EL (cell line): Measurements from ENCODE around the gene CNP.

Source experiments
- DNase-seq: peaks from one replicate; pipeline ENCODE4 v3.0.0-alpha.2; 2016

Gene CNP

GRCh38 chr17:41973408-41973811, 6.8 kb downstream of the CNP start:
- no peak for DNase-seq

DNA sequence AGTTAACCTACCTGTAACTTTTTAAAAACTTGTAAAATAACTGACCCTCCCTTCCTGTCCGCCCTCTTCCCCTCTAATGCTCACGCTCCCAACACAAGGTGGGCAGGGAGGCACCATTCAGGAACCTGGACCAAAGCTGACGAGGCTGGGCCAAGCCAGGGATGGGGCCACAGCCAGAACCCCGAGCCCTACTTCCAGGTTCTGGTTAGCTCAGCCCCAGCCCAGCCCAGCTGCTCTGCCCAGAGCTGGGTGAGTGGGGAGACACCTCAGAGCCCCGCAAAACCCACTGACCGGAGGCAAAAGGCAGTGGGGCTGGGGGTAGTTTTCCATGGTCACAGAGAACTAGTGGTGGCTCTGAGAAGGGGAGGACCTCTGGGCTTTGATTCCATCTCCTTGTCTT, 7.4 kb downstream of the CNP start:
- DNase-seq, result no peak

DNA sequence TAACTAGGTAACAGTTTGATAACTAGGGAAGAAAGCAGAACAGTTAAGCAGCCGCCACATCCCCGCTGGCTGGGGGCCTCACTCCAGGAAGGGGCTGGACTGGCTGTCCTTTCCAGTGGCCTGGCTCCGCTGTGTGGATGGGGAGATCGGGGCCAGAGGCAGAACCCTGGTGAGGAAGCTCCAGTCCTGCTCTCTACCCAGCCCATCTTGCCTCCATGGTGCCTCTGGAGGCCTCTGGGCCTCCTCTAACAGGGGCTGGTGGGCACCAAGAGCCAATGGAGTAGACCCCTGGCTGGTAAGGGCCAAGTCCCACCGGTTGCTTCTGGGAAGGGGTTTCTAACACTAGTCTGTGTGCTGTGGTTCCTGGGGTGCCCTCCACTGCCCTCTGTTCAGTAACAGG, 8.1 kb downstream of the CNP start:
- DNase-seq, result no peak

DNA sequence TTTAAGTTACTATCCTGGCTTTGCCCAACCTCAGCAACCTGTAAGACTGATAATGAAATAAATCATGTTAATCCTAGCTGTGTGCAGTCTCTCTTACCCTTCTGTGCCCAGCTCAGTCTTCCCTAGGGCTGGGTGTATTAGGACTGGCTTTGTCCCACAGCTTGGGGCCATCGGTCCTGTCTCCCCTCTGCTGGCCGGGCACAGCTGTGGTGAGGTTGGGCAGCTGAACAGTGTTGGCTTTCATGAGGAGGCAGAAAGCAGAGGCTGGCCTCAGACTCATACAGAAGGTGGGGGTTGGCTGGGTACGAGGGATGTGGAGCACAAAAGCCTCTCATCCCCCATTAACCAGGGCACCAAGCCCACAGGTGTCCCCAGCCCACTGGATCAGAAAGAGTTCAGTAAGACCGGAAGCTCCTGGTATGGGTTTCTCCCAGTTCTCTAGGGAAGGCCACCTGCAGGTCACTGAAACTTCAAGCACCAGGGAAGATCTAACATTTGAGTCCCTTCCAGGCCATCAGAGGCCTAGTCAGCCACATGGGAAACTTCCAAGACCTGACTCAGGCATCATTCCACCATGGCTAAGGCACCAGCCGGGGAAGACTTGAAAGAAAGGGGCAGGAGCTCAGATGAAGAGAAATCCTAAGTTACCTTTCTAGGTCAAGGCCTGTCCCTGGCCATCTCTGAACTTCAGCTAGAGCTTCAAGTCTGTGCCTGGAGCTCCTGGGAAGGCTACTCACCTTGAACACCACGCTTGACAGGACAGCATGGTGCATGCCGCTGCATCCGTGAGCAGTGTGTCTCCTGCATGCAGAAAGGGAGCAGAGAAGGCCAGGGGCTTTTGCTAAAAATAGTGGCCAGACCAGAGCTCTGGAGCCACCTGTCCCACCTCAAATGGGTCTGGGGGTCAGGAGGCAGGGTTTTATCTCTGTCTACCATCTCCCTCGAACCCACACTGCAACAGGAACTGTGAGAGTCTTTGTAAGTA, 8.8 kb downstream of the CNP start:
- peak; percentile 37 for DNase-seq

GRCh38 chr17:41976142-41976768, 9.7 kb downstream of the CNP start:
- DNase-seq, result no peak

- DNase-seq, result no peak
These were observed 11.4 kb downstream of the CNP start for GRCh38 chr17:41977991-41978390.

- no peak for DNase-seq
These were observed 15.6 kb downstream of the CNP start for GRCh38 chr17:41982026-41982760.

DNA sequence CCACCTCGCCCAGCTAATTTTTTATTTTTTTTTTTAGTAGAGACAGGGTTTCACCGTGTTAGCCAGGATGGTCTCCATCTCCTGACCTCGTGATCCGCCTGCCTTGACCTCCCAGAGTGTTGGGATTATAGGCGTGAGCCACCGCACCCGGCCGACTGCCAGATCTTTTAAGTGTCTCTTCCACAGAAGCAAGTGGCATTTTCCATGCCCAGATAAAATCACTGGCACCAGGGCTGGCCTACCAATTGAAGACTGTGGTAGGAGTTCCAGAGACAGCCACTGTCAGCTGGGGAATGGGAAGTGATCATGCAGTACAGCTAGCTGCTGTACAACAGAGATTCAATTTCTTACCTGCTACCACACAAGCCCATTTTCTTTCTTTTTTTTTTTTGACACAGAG, 17.9 kb downstream of the CNP start:
- DNase-seq, result no peak

DNA sequence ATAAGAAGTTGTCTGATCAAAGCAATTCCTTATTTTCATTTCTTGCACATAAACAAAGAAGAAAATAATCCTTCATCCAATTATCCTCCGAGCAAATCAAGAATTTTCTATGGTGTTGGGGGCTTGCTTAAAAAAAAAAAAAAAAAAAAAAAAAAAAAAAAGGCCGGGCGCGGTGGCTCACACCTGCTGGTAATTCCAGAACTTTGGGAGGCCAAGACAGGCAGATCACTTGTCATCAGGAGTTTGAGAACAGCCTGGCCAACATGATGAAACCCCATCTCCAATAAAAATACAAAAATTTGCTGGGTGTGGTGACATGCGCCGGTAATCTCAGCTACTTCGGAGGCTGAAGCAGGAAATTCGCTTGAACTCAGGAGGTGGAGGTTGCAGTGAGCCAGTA, 19.3 kb downstream of the CNP start:
- DNase-seq, result no peak

DNA sequence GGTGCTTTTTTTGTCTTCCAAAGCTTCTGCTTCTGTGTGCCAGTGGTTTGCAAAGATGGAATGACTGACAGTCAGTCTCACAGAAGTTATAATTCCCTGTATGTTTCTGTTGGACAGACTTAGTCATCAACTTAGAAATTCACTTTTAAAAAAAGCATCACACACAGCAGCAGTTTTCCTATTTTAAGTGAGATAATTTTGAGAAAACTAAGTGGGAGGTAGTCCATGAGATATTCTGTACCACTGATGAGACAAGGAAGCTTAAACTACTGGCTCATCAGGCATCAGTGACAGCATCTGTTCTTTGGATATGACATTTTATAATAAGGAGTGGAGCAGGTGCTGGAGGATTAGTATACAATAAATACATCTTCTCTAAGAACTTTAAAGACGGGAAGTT, 20.0 kb downstream of the CNP start:
- no peak for DNase-seq

- DNase-seq, result no peak
These were observed 21.0 kb downstream of the CNP start for GRCh38 chr17:41987642-41988041.

GRCh38 chr17:41988418-41988817, 21.8 kb downstream of the CNP start:
- no peak for DNase-seq

- no peak for DNase-seq
These were observed 23.3 kb downstream of the CNP start for GRCh38 chr17:41989702-41990419.

DNA sequence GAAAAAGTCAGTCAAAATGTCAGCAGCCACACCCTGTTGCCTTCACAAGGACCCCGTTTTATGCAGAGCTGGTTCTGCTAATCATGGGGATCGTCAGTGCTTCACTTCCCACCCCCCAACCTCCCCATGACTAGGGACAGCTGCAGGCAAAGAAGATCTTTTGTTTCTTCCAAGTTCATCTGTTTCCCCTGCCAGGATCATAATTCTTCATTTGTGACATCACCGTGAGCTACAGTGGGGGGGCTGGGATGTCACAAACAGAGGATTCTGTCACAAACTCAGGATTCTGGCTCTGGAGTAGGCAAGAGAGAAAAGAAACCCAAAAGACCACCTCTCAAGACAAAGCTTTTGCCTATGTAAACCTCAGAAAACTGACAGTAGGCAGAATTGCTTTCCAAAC, 26.0 kb downstream of the CNP start:
- no peak for DNase-seq

DNA sequence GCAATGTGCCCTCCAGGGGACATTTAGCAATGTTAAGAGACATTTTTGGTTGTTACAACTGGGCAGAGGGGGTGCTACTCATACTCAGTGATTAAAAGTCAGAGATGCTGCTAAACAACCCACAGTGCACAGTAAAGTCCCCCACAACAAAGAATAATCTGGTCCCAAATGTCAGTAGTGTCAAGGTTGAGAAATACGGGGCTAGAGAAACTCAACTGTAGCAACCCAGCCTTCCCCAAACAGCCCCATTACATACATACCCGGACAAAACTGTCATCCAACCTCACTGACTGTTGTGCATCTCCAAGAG, 30.2 kb downstream of the CNP start:
- DNase-seq, result no peak

- DNase-seq, result no peak
These were observed 31.9 kb downstream of the CNP start for GRCh38 chr17:41998497-41998896.

- DNase-seq, result no peak
These were observed 34.0 kb downstream of the CNP start for GRCh38 chr17:42000413-42001133.

DNA sequence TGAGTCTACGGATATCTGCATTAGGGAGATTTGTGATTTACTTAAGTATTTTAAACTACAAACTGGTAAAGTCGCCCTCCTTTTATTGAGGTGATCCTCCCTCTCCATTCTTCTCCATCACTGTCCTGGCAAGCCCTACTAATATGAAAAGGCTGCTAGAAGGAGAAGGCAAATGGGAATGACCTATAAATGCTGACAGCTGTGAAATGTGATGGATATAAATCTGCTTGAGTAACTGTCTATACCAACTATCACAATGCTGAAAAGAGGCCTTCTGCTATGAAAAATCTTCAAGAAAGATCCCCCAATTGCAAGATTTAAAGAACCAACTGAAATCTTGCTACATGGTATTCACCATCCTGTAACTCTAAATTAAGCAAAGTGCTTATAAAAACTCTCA, 35.1 kb downstream of the CNP start:
- DNase-seq, result no peak

DNA sequence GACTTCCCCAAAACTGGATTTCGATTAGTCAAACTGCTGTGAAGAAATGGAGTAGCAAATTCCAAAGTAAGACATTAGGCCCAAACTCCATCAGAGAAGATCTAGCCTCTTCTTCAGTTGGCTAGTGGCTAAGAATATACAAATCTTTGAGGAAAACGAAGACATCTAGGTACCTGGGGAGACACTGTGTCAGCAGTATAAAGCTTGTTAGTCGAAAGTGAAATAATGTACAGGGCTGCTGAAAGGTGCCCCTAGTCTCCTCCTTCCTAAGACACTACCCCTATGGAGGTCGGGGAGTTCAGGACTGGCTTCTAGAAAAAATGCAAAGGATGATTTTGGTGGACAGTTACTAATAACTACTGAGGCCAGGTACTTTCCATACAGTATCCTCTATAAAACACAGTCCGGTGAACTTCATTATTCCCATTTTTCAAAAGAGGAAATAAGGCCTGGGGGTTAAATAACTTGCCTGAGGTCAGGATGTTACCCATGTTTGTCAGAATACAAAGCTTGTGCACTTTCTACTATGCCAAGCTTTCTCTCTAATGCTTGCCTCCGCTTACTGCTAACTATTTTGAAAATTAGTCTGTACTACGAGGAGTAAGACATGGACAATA, 35.7 kb downstream of the CNP start:
- DNase-seq, result no peak

GRCh38 chr17:42002792-42003301, 36.3 kb downstream of the CNP start:
- DNase-seq, result peak; percentile 69

DNA sequence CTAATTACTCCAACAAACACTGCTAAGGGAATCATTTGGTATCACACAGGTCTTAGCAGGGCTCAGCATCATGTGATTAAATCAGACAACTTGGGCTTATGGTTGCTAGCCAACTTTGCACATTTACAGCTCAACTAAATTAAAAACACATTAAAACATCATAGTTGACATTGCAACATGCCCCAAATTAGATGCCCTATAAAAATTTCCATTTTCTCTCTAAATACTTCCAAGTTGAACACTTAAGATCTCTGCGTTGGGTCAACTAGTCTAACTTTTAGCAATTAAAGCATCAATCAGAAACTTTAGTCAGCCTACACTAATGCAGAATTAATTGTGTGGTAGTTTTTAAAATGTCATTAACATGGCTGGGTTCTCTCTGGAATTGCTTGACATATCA, 38.6 kb downstream of the CNP start:
- DNase-seq, result no peak

DNA sequence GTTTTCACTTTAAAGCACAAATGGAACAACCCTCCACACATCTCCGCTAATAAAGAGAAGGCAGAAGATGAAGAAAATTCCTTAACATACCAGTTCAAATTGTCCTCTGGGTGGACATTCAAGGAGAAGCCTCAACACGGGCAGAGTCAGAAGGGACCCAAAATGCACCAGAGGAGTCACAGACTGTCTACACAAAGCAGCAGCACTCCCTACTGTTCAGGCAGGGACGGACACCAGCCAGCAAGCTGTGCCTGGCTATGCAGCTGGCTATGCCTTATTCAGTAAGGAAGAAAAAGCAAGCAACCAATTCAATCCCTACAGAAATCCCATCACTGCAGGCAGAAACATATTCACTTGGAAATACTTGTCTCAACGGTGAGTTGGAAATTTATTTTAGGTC, 42.6 kb downstream of the CNP start:
- DNase-seq, result no peak
